Hepatocyte (in vitro differentiated cells): ENCODE results near the gene PDZD4. TPM values are rescaled to one million over a fixed set of nuclear protein-coding genes. Genes with fewer than 3 reads are reported as not detected.

ENCODE experiments used
- DNase-seq: peaks from one replicate; pipeline ENCODE4 v3.0.0-alpha.2; 2016; ENCODE audit warnings: low spot score
- H2AFZ ChIP-seq: fragments of 200-600 bp; sonication (generic); 2 replicates; pipeline ENCODE4 v1.6.0; 2016; ENCODE audit warnings: antibody characterized with exemption, mild to moderate bottlenecking
- H3K27ac ChIP-seq: fragments of 200-600 bp; sonication (generic); 2 replicates; pipeline ENCODE4 v1.5.1; 2016; ENCODE audit warnings: mild to moderate bottlenecking
- H3K27me3 ChIP-seq: fragments of 200-600 bp; sonication (generic); 2 replicates; pipeline ENCODE4 v1.6.1; 2016
- H3K36me3 ChIP-seq: fragments of 200-600 bp; sonication (generic); replicated peaks from 2 replicates; pipeline ENCODE4 v1.5.1; 2016; ENCODE audit warnings: low read depth; ENCODE audit not compliant: insufficient read depth
- H3K4me1 ChIP-seq: fragments of 200-600 bp; sonication (generic); 2 replicates; pipeline ENCODE4 v1.5.1; 2016; ENCODE audit warnings: mild to moderate bottlenecking, moderate library complexity; ENCODE audit not compliant: insufficient read depth
- H3K4me2 ChIP-seq: fragments of 200-600 bp; sonication (generic); 2 replicates; pipeline ENCODE4 v1.6.0; 2016
- H3K4me3 ChIP-seq: fragments of 200-600 bp; sonication (generic); 2 replicates; pipeline ENCODE4 v1.5.1; 2016; ENCODE audit warnings: mild to moderate bottlenecking
- H3K79me2 ChIP-seq: fragments of 200-600 bp; sonication (generic); 2 replicates; pipeline ENCODE4 v1.6.0; 2017; ENCODE audit warnings: mild to moderate bottlenecking
- H3K9me2 ChIP-seq: fragments of 200-600 bp; sonication (generic); replicated peaks from 2 replicates; pipeline ENCODE4 v1.6.0; 2017; ENCODE audit warnings: mild to moderate bottlenecking; ENCODE audit not compliant: insufficient read depth
- H3K9me3 ChIP-seq: fragments of 200-600 bp; sonication (generic); 2 replicates; pipeline ENCODE4 v1.5.1; 2016; ENCODE audit warnings: low read depth, mild to moderate bottlenecking
- H4K20me1 ChIP-seq: fragments of 200-600 bp; sonication (generic); 2 replicates; pipeline ENCODE4 v1.6.0; 2016; ENCODE audit warnings: mild to moderate bottlenecking; ENCODE audit not compliant: insufficient read depth, poor library complexity, severe bottlenecking
- CTCF ChIP-seq: fragments of 200-600 bp; sonication (generic); IDR thresholded peaks from 2 replicates; pipeline ENCODE4 v1.5.1; 2016; ENCODE audit warnings: antibody characterized with exemption, mild to moderate bottlenecking; ENCODE audit not compliant: poor library complexity
- EZH2 ChIP-seq: fragments of 200-600 bp; sonication (generic); IDR thresholded peaks from 2 replicates; pipeline ENCODE4 v1.6.1; 2016; ENCODE audit warnings: antibody characterized with exemption, mild to moderate bottlenecking, borderline replicate concordance
- EZH2phosphoT487 ChIP-seq: fragments of 200-600 bp; sonication (generic); IDR thresholded peaks from one replicate; pipeline ENCODE4 v1.6.1; 2018; ENCODE audit warnings: antibody characterized with exemption, mild to moderate bottlenecking, low read depth, moderate library complexity; ENCODE audit not compliant: unreplicated experiment, severe bottlenecking
- WGBS: methylation state at CpG from one replicate; pipeline ENCODE4 v1.1.6; 2016; ENCODE audit warnings: low lambda C conversion rate; ENCODE audit errors: missing lambda C conversion rate; 5-methylcytosine and 5-hydroxymethylcytosine counted together
- polyA plus RNA-seq: library from polyadenylated mRNA; unstranded; fragments of >200 nt; fragmentation: Nextera tagmentation; extraction: Ambion mirVana; gene quantifications from 2 replicates; pipeline ENCODE4 v1.2.1, GENCODE V29; 2016
- total RNA-seq: library from RNA; depleted of rRNA; stranded (reverse); fragments of >200 nt; gene quantifications from 2 replicates; pipeline ENCODE4 v1.2.3, GENCODE V29; 2014

The PDZD4 gene
- total and polyA plus RNA-seq, 2 experiments from 2014 or later, result 0.59 to 2.8 TPM

- H3K4me3 ChIP-seq, result no peak overlapping the region
- 67% methylated on average over 10 of the region's 10 CpGs for WGBS
- TF ChIP-seq CTCF (no peak), EZH2phosphoT487 (no peak), EZH2 (no peak)
These were observed 2.4 kb upstream of the PDZD4 start for GRCh38 chrX:153832728-153833127.

GRCh38 chrX:153831429-153832150 lies 1.2 kb upstream of the PDZD4 start:
- no peaks in the 10 kb centered on the region for H4K20me1 ChIP-seq
- no peaks in the 10 kb centered on the region for H3K9me3 ChIP-seq
- no peaks in the 10 kb centered on the region for H3K36me3 ChIP-seq
- TF ChIP-seq EZH2phosphoT487, result no peak
- TF ChIP-seq EZH2, result no peak
- no peak for TF ChIP-seq CTCF
- no peak overlapping the region for H3K4me2 ChIP-seq
- no peak overlapping the region for H2AFZ ChIP-seq
- H3K27me3 ChIP-seq, result peaks cover 34% of the 10 kb centered on the region
- no peak overlapping the region for H3K4me3 ChIP-seq
- H3K4me1 ChIP-seq, result no peaks in the 10 kb centered on the region
- WGBS, result 76% methylated on average over 19 of the region's 23 CpGs
- H3K79me2 ChIP-seq, result no peaks in the 10 kb centered on the region
- no peak overlapping the region for H3K27ac ChIP-seq
- H3K9me2 ChIP-seq, result no peaks in the 10 kb centered on the region
- no peak for DNase-seq

More at GRCh38 chrX:153832728-153833127, 2.4 kb upstream of the PDZD4 start:
- Histone ChIP-seq H3K9me2 (no peaks in the 10 kb centered on the region), H3K27ac (no peak overlapping the region), H3K4me1 (no peaks in the 10 kb centered on the region), H2AFZ (no peak overlapping the region), H3K9me3 (no peaks in the 10 kb centered on the region), H4K20me1 (no peaks in the 10 kb centered on the region), H3K36me3 (no peaks in the 10 kb centered on the region), H3K27me3 (peaks cover 24% of the 10 kb centered on the region), H3K4me2 (no peak overlapping the region), H3K79me2 (no peaks in the 10 kb centered on the region)
- DNase-seq, result no peak

- Histone ChIP-seq H3K27me3 (peaks cover 34% of the 10 kb centered on the region), H3K79me2 (no peaks in the 10 kb centered on the region), H4K20me1 (no peaks in the 10 kb centered on the region), H3K9me3 (no peaks in the 10 kb centered on the region), H3K4me2 (peak overlapping the region; percentile 49), H3K36me3 (no peaks in the 10 kb centered on the region), H3K9me2 (no peaks in the 10 kb centered on the region), H3K27ac (no peak overlapping the region), H3K4me1 (no peaks in the 10 kb centered on the region), H3K4me3 (no peak overlapping the region), H2AFZ (no peak overlapping the region)
- WGBS, result 57% methylated on average over 21 of the region's 102 CpGs
- TF ChIP-seq CTCF, result no peak
- no peak for TF ChIP-seq EZH2phosphoT487
- TF ChIP-seq EZH2, result no peak
- DNase-seq, result no peak
These were observed 490 bp upstream of the PDZD4 start for GRCh38 chrX:153830640-153831428.
